HG03378 (cell line): ENCODE data around the gene CIZ1.
"Not testable (repeated sequence)": the region's sequence is repeated elsewhere in the genome, so short reads cannot be mapped to it uniquely, and the experiment has no call there.

Experiments
- ATAC-seq: cut with Tn5 transposase; IDR thresholded peaks from one replicate; pipeline ENCODE4 v1.9.1; 2021; ENCODE audit warnings: mild to moderate bottlenecking, moderate library complexity; ENCODE audit not compliant: unreplicated experiment

CIZ1 gene, protein sequence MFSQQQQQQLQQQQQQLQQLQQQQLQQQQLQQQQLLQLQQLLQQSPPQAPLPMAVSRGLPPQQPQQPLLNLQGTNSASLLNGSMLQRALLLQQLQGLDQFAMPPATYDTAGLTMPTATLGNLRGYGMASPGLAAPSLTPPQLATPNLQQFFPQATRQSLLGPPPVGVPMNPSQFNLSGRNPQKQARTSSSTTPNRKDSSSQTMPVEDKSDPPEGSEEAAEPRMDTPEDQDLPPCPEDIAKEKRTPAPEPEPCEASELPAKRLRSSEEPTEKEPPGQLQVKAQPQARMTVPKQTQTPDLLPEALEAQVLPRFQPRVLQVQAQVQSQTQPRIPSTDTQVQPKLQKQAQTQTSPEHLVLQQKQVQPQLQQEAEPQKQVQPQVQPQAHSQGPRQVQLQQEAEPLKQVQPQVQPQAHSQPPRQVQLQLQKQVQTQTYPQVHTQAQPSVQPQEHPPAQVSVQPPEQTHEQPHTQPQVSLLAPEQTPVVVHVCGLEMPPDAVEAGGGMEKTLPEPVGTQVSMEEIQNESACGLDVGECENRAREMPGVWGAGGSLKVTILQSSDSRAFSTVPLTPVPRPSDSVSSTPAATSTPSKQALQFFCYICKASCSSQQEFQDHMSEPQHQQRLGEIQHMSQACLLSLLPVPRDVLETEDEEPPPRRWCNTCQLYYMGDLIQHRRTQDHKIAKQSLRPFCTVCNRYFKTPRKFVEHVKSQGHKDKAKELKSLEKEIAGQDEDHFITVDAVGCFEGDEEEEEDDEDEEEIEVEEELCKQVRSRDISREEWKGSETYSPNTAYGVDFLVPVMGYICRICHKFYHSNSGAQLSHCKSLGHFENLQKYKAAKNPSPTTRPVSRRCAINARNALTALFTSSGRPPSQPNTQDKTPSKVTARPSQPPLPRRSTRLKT

DNA sequence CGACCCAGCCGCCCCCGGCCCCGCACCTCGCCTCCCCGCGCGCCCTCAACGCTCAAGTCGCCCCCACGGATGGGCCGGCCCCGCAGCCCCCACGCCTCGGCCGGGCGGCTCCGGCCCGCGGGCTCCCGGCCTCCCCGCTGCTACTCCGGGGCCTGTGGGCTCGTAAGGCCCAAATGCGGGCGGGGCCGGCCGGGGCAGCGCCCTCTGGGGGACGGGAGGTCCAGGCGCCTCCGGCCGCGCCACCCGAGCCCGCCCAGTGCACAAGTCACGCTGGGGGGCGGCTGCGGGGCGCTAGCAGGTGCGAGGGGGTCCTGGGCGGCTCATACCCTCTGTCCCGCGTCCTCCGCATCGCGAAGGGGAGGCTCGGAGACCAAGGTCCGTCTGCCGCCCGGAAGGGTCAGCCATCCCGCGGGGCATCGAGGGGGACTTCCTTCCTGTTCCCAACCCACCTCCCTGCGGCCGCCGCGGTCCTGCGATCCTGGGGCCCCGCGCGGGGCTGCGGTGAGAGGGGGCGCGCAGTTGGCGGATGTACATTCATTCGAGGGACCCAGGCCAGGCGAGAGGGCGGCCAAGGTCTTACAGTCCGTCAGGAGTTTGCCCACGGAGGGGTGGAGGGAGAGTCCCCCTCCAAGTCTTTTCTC is at the start of gene CIZ1:
Gene CIZ1 (minus strand): TSS at position 167 of the 641 bp plus-strand sequence. CDS start 715 bp downstream, outside the sequence.
- ATAC-seq: no peak

DNA sequence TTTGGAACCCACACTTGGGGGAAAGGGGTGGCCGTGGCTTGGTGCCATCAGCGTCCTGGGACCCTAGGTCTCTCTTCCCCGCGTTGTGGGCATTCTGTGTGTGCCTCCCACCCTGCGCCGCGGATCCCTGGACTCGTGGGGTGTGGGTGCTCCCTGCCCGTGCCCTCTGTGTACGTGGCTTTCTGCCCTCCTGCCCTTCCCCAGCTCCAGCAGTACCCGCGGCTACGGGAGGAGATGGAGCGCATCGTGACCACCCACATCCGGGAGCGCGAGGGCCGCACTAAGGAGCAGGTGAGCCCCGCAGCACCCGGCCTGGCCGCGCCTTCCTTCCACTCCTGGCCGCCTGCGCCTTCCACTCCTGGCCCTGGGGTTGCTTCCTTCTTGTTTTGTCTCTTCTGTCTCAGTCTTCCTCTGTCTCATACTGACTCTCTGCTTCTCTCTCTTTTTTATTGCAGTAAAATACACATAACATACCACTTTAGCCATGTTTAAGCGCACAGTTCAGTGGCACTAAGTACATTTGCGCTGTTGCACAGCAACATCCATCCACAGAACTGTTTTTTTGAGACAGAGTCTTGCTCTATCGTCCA is 42.5 kb upstream of the CIZ1 start:
- no peak for ATAC-seq

DNA sequence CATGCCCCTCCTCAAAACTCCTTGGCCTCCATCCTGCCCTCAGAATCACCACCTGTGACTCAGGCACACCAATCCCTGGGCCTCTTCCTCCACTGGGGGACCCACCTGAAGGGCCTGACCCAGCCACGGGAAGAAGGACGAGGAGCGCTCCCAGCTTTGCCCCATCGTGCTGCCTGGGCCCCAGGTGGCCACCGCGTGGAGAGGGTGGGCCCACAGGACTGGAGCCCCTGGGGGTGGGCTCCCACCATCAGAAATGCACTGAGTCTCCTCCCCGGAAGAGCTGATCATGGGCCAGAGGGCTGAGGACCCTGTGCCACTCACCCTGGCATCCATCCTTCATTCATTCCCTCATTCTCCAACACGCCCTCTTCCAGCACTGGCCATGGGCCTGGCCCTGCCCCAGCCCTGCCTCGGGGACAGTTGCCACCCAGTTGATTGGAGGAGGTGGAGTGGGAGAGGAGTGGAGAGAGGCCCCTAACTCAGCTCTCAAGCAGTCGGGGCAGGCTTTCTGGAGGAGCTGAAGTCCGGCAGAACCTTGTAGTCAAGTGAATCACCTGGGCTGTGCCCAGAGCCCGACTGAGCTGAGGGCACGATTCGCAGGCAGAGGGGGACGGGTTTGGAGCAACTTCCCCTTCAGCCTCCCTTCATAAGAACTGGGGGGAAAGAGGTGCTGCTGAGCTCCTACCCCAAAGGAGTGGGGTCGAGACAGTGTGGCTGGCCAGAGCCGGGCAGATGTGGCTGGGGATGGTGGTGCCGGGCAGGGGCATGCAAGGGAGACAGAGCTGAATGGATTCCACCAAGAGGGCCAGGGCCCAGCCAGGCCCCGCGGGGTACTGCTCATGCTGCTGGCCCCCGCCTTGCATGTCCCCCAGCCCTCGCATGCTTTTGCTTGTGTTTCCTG is 41.4 kb upstream of the CIZ1 start:
- no peak for ATAC-seq

DNA sequence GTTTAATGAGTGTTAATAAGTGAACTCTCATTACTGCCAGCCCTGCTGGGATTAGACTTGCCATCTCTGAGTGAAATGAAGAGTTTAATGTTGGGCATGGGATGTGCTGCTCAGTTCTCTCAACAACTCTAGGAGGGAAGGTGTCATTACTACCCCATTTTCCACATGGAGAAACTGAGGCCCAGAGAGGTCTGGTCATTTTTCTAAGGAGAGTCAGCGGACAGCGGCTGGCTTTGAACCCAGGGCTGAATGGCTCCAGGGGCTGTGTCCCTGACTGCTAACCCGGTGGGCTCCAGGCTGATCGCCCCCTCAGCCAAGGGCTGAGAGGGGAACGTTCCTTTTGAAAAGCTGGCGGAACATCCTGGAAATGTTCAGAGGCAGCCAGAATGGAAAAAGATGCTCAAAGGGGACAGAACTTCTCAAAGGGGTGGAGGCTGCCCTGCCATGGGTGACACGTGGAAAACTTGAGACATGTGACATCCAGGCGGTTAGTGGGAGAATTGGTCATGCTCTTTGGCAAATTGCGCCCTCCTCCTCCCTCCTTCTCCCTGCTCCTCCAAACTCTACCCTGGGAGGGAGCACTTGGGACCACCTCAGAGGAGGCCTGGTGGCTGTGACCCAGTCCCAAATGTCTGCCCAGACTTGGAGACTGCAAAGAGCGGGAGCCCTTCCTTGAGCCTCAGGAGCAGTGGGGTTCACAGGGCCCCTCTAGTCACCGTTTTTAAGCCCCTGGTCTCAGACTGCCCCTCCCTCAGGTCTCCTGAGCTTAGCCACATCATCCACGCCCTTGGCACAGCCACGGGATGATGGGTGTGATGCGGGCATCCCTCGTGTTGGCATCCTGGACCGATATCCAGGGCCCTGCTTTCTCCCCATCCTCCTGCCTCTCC is 40.5 kb upstream of the CIZ1 start:
- no peak for ATAC-seq

DNA sequence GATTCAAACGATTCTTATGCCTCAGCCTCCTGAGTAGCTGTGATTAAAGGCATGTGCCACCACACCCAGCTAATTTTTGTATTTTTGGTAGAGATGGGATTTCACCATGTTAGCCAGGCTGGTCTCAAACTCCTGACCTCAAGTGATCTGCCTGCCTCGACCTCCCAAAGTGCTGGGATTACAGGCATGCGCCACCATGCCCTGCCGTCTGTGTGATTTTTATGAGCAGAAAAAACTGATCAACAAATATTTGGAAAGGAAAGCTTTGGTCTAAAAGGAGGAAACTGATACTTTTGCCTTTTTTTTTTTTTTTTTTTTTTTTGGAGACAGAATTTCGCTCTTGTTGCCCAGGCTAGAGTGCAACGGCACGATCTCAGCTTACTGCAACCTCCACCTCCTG is 39.5 kb upstream of the CIZ1 start:
- not testable (repeated sequence) for ATAC-seq

DNA sequence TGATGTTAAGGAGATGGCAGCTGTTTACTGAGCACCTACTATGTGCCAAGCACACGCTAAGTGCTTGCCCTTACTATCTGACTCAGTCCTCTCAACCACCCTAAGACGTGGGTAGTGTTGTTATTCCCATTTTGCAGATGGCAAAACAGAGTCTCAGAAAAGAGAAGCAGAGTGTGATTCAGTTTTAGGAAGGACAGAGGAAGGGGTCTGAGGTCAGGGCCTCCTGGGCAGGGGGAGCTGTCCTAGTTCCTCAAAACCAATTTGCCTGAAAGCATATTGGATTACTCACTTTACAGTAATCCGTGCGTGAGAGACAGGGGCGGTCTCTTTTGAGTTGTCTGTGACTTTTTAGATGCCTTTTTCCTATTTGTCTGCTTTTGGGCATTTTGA is 35.0 kb upstream of the CIZ1 start:
- no peak for ATAC-seq

DNA sequence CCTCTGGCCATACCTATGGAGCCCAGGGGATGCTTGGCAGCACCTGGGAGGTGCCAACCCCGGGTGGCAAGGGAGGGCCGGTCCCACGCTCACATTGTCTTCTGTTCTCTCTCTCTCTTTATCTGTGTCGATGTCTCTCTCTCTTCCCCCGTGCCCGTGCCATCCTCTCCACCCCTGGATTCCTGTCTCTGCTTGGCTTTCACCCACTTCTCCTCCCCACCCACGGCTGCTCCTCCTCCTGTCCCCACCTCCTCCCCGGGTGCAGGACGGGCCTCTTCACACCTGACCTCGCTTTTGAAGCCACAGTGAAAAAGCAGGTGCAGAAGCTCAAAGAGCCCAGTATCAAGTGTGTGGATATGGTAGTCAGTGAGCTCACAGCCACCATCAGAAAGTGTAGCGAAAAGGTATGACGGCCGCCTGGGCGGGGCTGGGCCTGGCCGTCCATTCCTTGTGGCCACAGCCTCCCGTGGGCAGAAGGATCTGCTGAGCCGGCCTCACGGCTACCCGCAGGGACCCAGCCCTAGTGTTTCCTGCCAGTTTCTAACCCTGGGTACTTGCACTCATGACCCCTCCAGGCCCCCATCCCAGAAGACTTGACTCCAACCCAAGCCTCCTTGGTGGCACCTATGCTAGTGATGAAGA is 34.5 kb upstream of the CIZ1 start:
- no peak for ATAC-seq

DNA sequence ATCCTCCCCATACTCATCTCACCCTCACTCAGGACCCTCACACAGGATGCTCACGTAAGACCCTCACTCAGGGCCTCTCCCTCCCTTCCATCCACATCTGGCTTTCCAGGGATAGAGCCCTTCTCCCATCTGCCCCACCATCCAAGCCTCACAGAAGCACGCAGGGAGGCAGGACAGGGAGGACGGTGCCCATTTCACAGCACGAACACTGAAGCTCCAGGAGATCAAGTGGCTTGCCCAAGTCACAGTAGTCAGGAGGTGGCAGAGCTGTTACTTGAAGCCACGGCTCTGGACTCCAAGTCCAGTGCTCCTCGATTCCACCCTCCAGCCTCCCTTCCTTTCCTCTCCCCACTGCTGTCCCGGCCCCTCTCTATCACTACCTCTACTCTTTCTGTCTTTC is 33.5 kb upstream of the CIZ1 start:
- ATAC-seq: no peak

DNA sequence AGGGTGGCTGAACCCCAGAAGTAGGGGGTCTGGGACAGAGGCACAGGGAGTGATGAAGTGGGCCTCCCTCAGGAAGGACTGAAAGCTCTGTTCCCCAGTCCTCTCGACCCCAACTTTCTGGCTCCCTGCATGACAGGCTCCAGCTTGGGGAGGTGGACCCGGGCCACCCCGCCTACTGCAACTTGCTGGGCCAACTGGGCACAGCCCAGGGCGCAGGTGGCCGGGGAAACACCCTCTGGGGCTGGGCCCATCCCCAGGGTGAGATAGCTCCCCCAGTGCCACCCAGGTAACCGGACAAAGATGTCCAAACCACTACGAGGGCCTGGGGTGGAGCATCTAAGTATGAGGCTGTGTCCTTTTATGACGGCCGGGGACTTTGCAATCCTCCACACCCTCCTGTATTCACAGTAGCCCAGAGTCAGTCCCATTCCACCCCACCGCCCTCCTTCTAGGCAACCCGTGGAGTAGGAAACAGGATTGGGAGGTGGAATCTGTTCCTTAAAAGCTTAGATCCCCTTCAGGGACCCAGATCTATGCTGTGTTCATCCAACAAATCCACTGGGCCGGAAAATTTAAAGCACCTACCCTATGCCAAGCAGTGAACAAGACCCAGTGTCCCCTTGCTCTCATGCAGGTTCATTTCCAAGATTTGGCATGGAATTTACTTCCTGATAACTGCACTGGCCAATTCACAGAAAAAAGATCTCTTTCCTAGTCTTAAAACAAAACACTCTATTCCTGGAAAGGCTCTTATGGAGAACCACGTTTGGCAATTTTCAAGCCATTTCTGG is 31.7 kb upstream of the CIZ1 start:
- ATAC-seq: no peak

DNA sequence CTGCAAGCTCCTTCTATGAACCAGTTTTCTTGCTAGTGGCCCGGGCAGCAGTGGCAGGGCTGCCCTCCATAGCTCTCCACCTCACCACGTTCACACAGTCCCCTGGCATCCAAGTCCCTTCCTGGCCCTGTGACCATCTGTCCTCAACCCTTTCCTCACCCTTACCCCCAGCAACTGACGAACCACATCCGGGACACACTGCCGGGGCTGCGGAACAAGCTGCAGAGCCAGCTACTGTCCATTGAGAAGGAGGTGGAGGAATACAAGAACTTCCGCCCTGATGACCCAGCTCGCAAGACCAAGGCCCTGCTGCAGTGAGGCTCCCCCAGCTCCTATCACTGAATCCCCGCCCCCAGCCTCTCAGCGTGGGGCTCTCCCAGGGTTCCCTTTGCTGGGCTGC is 30.7 kb upstream of the CIZ1 start:
- ATAC-seq: no peak

DNA sequence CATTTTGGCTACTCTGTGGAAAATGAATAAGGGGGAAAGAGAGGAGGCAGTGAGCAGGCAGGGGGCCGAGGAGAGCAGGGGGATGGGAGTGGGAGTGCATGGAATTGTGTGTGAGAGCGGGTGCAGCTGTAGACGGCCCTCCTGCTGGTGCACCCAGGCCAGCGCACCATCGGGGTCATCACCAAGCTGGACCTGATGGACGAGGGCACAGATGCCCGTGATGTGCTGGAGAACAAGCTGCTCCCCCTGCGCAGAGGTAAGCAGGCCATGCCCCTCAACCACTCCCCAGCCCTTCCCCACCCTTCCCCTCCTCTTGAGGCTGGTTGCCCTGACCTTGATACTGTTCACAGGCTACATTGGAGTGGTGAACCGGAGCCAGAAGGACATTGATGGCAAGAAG is 28.5 kb upstream of the CIZ1 start:
- ATAC-seq: no peak

DNA sequence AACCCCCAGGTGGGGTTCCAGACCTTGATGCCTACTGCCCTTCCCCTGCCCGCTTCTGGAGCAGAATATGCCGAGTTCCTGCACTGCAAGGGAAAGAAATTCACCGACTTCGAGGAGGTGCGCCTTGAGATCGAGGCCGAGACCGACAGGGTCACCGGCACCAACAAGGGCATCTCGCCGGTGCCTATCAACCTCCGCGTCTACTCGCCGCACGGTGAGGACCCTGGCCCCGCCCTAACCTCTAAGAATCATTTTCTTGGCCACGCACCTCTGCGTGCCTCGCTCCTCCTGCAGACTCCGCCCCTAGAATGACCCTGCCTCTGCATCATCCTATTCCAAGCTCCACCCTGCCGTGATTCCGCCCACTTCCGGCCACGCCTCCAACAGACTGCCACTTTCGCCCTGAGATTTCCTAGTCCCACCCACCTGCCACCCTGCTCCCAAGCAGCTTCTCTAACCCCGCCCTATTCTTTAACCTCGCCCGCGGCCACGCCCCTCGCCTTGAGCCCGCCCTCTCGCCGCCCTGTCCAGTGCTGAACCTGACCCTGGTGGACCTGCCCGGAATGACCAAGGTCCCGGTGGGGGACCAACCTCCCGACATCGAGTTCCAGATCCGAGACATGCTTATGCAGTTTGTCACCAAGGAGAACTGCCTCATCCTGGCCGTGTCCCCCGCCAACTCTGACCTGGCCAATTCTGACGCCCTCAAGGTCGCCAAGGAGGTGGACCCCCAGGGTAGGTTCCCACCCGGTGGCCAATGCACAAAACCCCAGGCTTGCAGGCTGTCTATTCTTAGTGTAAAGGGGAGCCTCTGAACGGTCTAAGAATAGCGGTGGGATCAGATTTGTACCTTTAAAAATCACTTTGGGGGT is 27.4 kb upstream of the CIZ1 start:
- peak; percentile 80 for ATAC-seq

DNA sequence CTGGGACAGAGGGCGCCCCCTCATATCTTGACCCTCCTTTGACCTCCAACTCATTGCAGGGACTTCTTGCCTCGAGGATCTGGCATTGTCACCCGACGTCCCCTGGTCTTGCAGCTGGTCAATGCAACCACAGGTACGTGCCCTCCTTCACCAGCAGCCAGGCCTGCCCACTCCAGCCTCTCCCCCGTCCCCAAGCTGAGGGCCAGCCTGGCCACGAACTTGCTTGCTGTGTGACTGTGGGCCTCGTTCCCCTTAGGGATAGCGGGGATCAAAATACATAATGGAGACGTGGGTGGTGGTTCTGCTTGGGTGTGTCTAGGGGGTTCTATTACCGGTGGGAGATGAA is 26.8 kb upstream of the CIZ1 start:
- ATAC-seq: no peak

DNA sequence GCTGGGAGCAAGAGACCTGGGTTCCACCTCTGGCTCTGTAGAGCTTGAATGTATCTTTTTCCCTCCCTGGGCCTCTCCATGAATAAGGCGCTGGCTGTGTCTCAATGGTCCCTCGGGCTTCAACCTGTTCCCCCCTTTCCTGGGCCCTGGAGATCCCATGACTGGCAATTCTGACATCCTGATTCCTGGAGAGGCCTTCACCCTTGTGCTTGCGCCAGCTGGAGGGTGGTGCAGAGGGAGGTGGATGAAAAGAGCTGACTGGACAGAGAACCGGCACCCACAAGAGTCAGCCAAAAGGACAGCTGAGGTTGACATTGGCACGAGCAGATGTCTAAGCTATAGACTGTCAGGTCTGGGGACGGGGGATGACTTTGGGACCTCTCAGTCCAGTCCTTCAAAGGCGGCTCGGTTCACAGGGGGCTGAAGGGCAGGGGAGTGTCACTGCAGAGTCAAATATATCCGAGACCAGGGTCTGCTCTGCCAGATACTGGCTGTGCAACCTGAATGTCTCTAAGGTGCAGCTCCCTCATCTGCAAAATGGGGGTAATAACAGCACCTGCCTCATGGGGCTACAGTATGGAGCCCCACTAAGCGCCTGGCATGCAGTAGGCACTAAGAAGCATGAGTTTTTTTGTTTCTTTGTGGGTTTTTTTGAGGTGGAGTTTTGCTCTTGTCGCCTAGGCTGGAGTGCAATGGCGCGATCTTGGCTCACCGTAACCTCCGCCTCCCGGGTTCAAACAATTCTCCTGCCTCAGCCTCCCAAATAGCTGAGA is 25.6 kb upstream of the CIZ1 start:
- no peak for ATAC-seq

DNA sequence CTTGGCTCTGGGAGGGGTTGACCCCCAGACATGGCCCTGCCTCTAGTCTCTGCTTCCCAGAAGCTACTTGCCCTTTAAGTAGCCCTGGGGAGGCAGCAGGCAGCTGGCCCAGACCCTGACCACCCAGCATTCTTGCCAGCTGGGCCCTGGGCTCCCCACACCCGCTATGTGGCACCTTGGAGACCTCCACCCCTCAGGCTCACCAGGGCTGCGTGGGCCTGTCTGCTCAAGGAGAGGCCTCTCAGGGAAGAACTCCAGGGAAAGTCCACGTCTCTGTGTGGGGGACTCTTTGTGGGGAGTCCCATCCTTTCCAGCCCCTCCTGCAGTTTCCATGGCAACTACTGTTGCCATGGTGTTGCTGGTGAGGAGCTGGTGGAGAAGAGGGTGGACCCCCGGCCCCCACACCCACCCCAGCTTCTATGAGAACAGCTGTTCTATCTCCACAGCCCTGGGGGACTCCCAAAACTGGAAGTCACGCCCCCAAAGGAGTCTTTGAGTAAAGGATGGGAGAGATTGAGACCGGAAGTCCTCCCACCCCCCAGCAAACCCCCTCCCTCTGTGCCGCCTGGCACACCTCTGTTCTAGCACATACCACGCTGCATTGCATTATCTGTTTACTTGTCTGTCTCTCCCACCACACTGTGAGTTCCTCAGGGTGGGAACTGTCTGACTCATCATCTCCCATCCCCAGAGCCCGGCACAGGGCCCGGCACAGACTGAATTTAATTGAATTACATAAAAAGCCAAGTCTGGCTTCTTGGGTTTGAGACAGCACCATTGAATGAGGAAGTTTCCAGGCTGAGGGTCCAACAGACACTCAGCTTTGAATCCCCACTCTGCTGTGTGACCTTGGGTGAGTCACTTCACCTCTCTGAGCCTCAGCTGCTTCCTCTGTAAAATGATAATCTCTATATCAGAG is 24.4 kb upstream of the CIZ1 start:
- no peak for ATAC-seq
